Stimulated activated naive CD8-positive, alpha-beta T cell treated with anti-CD3 and anti-CD28 coated beads, Interleukin-15, Interleukin-2, amounts not matched to agents 100 ng/mL and 50 ng/mL, for 24 hours (primary cell): Measurements from ENCODE around the gene ATCAY.
"Not testable (repeated sequence)": the region's sequence is repeated elsewhere in the genome, so short reads cannot be mapped to it uniquely, and the experiment has no call there.

Experiments used
- H3K27ac Mint-ChIP-seq: one replicate; pipeline ENCODE4 v1.8.0; 2021; ENCODE audit warnings: mild to moderate bottlenecking, mixed read lengths
- H3K27me3 Mint-ChIP-seq: one replicate; pipeline ENCODE4 v1.8.0; 2021; ENCODE audit warnings: mixed read lengths
- H3K36me3 Mint-ChIP-seq: one replicate; pipeline ENCODE4 v1.8.0; 2021; ENCODE audit warnings: low read depth, mixed read lengths
- H3K4me1 Mint-ChIP-seq: one replicate; pipeline ENCODE4 v1.8.0; 2021; ENCODE audit warnings: low read depth, mixed read lengths
- H3K4me3 Mint-ChIP-seq: one replicate; pipeline ENCODE4 v1.8.0; 2021; ENCODE audit warnings: mild to moderate bottlenecking, mixed read lengths
- H3K9me3 Mint-ChIP-seq: one replicate; pipeline ENCODE4 v1.8.0; 2021; ENCODE audit warnings: mixed read lengths

ATCAY gene

DNA sequence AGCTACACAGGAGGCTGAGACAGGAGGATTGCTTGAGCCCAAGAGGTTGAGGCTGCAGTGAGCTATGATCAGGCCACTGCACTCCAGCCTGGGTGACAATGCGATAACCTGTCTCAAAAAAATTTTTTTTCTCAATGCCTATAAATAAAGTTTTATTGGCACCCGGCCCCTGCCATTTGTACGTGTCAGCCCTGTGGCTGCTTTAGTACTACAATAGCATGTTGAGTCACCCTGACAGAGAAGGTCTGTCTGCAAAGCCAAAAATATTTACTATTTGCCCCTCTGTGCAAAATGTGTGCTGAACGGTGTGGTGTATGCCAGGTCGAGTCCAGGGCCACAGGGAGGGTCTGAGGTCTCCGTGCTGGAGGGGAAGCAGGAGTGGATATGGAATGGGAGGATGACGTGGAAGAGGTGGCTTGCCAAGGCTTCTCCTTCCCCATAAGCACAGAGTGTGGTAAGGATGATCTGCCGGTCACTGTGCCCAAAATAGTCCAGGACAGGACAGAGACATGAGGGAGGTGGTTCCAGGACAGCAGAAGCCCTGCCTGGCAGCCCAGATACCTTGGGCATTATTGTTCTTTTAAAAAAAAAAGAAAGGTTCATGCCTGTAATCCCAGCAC, 62.4 kb downstream of the ATCAY start:
- Mint-ChIP-seq H3K36me3 (no peaks in the 10 kb centered on the region), H3K27ac (no peak overlapping the region), H3K4me1 (peaks cover 6% of the 10 kb centered on the region), H3K9me3 (no peaks in the 10 kb centered on the region), H3K4me3 (no peak overlapping the region), H3K27me3 (no peaks in the 10 kb centered on the region)

DNA sequence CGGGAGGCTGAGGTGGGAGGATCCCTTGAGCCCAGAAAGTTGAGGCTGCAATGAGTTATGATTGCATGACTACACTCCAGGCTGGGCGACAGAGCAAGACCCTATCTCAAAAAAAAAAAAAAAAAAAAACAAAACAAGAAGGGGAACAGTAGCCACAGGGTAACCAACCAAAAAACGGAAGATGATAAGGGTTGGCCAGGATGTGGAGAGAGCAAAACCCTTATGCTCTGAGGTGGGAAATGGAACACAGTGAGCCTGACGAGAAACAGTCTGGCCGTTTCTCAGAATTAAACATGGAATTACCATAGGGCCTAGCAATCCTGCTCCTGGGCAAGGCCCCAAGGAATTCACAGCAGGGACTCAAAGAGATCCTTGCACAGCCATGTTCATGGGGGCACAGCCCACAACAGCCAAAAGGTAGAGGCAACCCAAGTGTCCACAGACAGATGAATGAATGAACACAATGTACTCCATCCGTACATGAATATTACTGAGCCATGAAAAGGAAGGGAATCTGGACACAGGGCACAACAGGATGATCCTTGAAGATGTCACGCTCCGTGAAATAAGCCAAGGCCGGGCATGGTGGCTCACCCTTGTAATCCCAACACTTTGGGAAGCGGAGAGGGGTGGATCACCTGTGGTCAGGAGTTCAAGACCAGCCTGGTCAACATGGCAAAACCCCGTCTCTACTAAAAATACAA, 63.7 kb downstream of the ATCAY start:
- H3K4me1 Mint-ChIP-seq = peaks cover 6% of the 10 kb centered on the region
- no peak overlapping the region for H3K4me3 Mint-ChIP-seq
- H3K27ac Mint-ChIP-seq = no peak overlapping the region
- no peaks in the 10 kb centered on the region for H3K9me3 Mint-ChIP-seq
- no peaks in the 10 kb centered on the region for H3K36me3 Mint-ChIP-seq
- H3K27me3 Mint-ChIP-seq = no peaks in the 10 kb centered on the region

GRCh38 chr19:3945838-3946237, 65.4 kb downstream of the ATCAY start:
- H3K4me1 Mint-ChIP-seq = peaks cover 6% of the 10 kb centered on the region
- no peak overlapping the region for H3K27ac Mint-ChIP-seq
- H3K36me3 Mint-ChIP-seq = no peaks in the 10 kb centered on the region
- H3K4me3 Mint-ChIP-seq = no peak overlapping the region
- no peaks in the 10 kb centered on the region for H3K27me3 Mint-ChIP-seq
- no peaks in the 10 kb centered on the region for H3K9me3 Mint-ChIP-seq

DNA sequence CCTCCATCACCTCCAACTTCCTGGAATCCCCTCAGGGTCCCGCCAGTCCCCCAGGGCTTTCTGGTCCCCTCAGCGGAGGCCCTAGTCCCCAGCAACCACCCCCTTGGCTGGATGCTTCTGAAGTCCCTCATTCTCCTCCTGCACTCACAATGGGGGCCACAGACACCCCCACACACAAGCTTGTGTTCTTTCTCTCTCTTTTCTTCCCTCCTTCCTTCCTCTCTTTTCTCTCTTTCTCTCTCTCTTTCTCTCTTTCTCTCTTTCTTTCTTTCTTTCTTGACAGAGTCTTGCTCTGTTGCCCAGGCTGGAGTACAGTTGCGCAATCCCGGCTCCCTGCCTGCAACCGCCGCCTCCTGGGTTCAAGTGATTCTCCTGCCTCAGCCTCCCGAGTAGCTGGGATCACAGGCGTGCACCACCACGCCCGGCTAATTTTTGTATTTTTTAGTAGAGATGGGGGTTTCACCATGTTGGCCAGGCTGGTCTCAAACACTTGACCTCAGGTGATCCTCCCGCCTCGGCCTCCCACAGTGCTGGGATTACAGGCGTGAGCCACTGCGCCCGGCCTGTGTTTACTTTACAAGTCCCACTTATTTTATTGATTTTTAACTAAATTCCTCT, 66.9 kb downstream of the ATCAY start:
- H3K27me3 Mint-ChIP-seq, H3K36me3 Mint-ChIP-seq, H3K9me3 Mint-ChIP-seq, H3K4me3 Mint-ChIP-seq, H3K27ac Mint-ChIP-seq: not testable (repeated sequence)
- H3K4me1 Mint-ChIP-seq = peaks cover 11% of the 10 kb centered on the region

DNA sequence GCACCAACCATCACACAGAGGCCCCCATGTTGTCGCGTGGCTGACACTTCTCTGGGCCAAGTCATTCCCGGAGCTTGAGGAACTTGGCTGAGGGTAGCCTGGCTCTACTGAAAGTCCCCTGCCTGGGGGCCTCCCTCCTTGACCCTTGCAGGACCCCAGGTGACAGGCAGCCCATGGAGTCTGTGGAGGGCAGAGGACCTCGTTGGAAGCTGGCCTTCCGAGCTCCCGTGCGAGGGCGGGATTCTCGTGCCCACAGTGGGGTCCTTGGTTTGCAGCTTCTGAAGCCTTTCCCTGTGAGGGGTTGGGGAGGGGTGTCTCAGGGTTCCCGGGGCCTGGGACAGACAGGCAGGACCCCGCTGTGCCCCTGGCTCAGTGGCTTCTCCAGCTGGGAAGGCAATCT, 68.8 kb downstream of the ATCAY start:
- H3K27ac Mint-ChIP-seq = no peak overlapping the region
- H3K4me3 Mint-ChIP-seq = no peak overlapping the region
- H3K9me3 Mint-ChIP-seq = no peaks in the 10 kb centered on the region
- H3K27me3 Mint-ChIP-seq = no peaks in the 10 kb centered on the region
- H3K36me3 Mint-ChIP-seq = no peaks in the 10 kb centered on the region
- peaks cover 7% of the 10 kb centered on the region for H3K4me1 Mint-ChIP-seq

- Mint-ChIP-seq H3K9me3 (no peaks in the 10 kb centered on the region), H3K4me3 (no peak overlapping the region), H3K36me3 (no peaks in the 10 kb centered on the region), H3K27me3 (no peaks in the 10 kb centered on the region), H3K27ac (no peak overlapping the region), H3K4me1 (peaks cover 6% of the 10 kb centered on the region)
These were observed 69.7 kb downstream of the ATCAY start for GRCh38 chr19:3949997-3950859.

- Mint-ChIP-seq H3K36me3 (no peaks in the 10 kb centered on the region), H3K9me3 (no peaks in the 10 kb centered on the region), H3K4me1 (peaks cover 6% of the 10 kb centered on the region), H3K4me3 (peak overlapping the region; percentile 77), H3K27ac (peak overlapping the region; percentile 81), H3K27me3 (no peaks in the 10 kb centered on the region)
These were observed 70.7 kb downstream of the ATCAY start for GRCh38 chr19:3950871-3951861.

- H3K4me3 Mint-ChIP-seq, H3K27me3 Mint-ChIP-seq, H3K9me3 Mint-ChIP-seq, H3K4me1 Mint-ChIP-seq, H3K27ac Mint-ChIP-seq, H3K36me3 Mint-ChIP-seq: not testable (repeated sequence)
These were observed 72.3 kb downstream of the ATCAY start for GRCh38 chr19:3952755-3953276.

GRCh38 chr19:3954107-3954506, 73.6 kb downstream of the ATCAY start:
- Mint-ChIP-seq H3K4me1 (peaks cover 6% of the 10 kb centered on the region), H3K9me3 (no peaks in the 10 kb centered on the region), H3K27me3 (no peaks in the 10 kb centered on the region), H3K27ac (no peak overlapping the region), H3K36me3 (no peaks in the 10 kb centered on the region), H3K4me3 (no peak overlapping the region)

DNA sequence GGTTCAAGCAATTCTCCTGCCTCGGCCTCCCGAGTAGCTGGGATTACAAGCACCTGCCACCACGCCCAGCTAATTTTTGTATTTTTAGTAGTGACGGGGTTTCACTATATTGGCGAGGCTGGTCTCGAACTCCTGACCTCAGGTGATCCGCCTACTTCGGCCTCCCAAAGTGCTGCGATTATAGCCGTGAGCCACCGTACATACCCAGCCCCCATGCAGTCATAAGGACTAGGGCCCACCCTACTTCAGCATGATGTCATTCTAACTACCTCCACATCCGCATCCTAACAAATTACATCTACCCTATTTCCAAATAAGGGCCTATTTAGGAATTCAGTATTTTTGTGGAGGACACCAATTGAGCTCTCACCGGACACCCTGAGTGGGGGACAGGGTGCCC, 74.8 kb downstream of the ATCAY start:
- not testable (repeated sequence) for H3K27me3 Mint-ChIP-seq, H3K36me3 Mint-ChIP-seq, H3K27ac Mint-ChIP-seq, H3K4me1 Mint-ChIP-seq, H3K4me3 Mint-ChIP-seq, H3K9me3 Mint-ChIP-seq

GRCh38 chr19:3955688-3956087, 75.2 kb downstream of the ATCAY start:
- Mint-ChIP-seq H3K4me3 (no peak overlapping the region), H3K36me3 (no peaks in the 10 kb centered on the region), H3K27me3 (no peaks in the 10 kb centered on the region), H3K27ac (no peak overlapping the region), H3K9me3 (no peaks in the 10 kb centered on the region), H3K4me1 (peaks cover 6% of the 10 kb centered on the region)

- Mint-ChIP-seq H3K4me3 (no peak overlapping the region), H3K27me3 (no peaks in the 10 kb centered on the region), H3K27ac (no peak overlapping the region), H3K36me3 (peaks cover 10% of the 10 kb centered on the region), H3K4me1 (no peaks in the 10 kb centered on the region), H3K9me3 (no peaks in the 10 kb centered on the region)
These were observed 78.6 kb downstream of the ATCAY start for GRCh38 chr19:3958836-3959765.

- Mint-ChIP-seq H3K9me3 (no peaks in the 10 kb centered on the region), H3K4me1 (no peaks in the 10 kb centered on the region), H3K36me3 (peaks cover 10% of the 10 kb centered on the region), H3K27ac (no peak overlapping the region), H3K27me3 (no peaks in the 10 kb centered on the region), H3K4me3 (no peak overlapping the region)
These were observed 79.3 kb downstream of the ATCAY start for GRCh38 chr19:3959766-3960131.
